ENCODE measurements around the gene ESPNL.

Gene ESPNL

DNA sequence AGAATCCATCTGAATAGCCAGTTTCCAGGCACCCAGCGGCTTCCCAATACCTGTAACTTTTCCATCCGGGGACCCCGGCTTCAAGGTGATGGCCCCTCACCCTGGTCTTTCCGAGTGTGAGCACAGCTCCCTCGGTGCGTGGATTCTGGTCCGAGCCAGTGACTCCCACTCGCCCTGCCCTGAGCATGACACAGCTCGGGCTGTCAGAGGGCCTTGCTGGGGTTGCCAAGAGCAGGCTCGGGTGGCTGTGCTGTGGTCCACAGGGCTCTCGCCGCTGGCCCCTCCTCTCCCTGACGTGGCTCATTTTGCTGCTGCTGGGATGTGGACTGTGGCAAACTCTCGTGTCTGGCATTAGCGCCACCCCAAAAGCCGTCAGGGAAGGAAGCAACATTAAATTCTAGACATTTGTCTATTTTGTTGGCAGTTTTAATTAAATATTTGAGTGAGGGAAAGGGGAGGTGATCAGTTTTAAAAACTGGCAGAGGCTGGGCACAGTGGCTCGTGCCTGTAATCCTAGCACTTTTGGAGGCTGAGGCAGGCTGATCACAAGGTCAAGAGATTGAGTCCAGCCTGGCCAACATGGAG is 5.6 kb upstream of the ESPNL start:
- DNase-seq = peak in 4 of 42 donors; percentile 9 to 28 (median 15)
- intact Hi-C loops (cut with DNase I) = no loop called here

DNA sequence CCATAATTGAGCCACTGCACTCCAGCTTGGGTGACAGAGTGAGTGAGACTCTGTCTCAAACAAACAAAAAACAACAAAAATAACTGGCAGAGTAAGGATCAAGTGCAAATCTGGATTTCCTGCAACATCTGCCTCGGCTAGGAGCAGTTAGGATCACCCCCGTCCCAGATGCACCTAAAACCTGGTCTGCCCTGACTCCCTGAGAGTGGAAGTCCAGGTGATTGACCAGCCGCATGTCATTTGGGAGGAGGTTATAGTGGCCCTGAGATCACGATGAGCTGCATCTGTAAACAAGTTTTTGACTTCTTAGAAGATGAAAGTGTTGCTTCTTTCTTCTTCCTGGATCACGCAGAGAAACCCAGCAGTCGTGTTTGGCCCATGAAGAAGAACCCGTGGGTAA is 5.0 kb upstream of the ESPNL start:
- intact Hi-C loops (cut with DNase I) = no loop called here

DNA sequence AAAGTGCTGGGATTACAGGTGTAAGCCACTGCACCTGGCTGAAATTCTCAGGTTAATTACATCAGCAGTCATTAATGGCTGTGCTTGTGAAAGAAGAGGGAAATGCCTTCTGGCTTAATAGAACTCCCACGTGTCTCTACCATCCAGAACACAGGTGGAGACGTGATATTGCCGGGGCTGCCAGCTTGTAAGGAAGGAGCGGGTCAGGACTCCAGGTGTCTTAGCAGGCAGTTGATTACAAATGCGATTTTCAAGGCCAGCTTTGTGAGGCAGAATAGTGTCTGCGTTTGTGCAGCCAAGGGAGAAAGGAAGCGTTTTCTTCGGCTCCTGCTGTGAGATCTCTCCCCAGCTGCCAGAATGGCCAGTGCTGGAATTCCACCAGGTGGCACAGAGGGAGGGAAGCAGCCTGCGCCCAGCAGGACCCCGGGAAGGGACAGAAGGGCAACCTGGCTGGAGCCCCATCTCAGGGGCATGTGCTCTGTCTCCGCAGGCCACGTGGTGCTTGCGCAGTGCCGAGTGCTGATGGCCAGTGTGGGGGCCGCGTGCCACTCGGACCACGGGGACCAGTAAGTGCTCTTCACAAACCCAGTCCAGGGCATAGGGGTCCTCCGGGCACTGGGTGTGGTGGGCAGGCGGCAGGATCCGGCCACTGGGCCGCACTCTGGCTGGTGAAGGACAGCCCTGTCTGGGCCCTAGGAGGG is 3.7 kb upstream of the ESPNL start:
- intact Hi-C loops (cut with DNase I) = no loop called here
- DNase-seq = peak in 10 of 42 donors; percentile 6 to 34 (median 18)

More for the DNA sequence above, 5.0 kb upstream of the ESPNL start:
- peak in 4 of 42 donors; percentile 1 to 27 (median 10) for DNase-seq

DNA sequence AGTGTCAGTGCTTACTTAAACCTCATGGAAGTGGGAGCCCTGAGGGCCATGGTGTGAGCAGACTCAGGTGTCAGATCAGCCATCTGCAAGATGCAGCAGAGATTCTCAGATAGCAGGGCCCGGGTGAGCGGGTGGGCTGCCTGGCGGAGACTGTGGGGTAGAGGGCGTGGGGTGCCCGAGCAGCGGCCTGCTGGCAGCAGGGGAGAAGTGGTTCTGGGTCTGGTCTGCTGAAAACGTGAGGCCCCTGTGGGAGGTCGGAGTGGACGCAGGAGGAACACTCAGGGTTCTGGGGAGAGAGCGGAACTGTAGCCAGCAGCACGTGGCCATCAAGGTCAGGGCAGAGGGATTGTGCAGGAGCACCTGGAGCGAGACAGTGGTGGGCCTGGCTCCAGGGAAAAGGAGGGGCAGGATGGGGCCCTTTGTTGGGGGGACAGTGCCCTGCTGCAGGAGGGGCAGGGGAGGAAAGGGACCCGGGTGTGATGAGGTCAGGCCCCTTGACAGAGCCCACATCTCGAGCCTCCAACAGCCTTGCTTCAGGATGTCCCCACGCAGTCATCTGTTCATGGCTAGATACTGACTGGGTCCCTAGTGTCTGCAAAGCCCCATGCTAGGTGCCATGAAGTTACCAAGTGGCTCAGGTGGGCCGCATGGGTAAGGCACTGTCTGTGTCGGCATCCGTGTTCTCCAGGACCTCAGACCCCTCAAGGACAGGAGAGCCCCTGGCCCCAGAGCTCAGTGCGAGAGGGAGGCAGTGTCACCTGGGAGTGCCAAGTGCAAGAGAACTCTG is 2.7 kb upstream of the ESPNL start:
- intact Hi-C loops (cut with DNase I) = no loop called here

DNA sequence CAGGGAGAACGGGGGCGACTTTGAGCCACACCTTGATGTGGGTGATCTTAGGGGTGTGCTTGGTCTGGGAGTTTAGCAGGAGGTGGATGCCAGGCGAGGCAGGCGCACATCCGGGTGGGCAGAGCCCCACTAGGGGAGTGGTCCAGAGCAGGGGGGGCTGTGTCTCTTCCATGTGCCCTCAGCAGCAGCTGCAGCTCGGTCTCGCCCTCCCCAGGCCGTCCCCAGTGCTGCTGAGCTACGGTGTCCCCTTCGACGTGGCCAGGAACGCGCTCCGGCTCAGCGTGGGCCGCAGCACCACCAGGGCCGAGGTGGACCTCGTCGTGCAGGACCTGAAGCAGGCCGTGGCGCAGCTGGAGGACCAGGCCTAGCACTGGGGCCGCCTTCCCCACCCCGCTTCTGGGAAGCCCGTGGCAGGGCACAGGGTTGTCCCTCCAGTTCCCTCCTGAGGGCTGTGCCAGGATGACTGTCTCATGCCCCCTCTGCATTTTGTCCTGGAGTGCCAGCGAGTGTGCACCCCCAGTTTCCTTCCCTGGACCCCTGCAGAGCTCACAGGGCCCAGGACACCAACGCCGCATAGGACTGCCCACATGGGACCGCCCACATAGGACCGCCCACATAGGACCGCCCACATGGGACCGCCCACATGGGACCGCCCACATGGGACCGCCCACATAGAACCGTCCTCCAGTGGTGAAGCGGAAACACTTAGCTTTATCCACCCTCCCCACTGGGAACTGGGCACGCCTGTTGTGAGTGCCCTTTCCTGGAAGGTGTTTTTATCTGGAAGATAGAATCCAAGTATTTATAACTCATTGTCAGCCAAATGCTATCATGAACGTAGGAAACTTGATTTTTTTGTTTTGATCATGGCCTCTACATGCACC is 1.9 kb upstream of the ESPNL start:
- intact Hi-C loops (cut with DNase I) = no loop called here
- peak in 25 of 42 donors; percentile 8 to 68 (median 36) for DNase-seq

More for the DNA sequence above, 2.7 kb upstream of the ESPNL start:
- peak in 13 of 42 donors; percentile 0 to 63 (median 18) for DNase-seq

DNA sequence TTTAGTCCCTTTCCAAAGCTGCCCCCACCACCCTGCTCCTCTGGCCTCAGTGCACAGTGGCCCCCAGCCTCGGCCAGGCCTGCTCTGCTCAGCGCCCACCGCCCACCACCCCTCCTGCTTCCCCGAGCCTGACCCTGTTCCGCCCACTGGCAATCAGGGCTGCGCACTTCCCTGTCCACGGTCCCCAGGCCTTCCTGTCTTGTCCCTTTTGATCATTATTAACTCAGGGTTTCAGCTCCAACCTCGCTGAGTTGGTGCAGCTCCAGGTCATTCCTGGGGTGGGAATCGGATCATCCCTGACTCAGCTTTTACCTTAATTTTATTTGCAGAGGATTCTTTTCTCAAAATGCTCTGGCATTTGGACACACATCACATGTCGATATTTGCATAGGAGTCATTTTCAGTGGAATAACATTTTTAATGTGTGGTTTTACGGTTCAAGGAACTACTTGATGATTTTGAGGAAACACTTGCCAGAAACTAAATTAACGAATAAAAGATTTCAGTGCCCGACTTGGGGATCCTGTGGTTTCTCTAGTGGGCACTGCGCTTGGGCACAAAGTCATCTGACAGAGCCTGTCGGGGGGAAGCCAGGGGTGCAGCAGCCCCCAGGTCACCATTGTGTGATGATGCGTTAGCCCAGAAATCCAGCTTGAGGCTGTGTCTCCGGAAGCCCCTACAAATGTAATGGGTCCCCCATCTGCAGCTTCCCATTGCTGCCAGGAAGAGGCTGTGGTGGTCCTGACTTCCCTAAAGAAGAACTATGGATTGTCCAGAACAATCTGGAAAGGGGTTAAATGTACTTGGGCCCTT is 1.0 kb upstream of the ESPNL start:
- intact Hi-C loops (cut with DNase I) = no loop called here
- DNase-seq = peak in 17 of 42 donors; percentile 2 to 40 (median 13)

DNA sequence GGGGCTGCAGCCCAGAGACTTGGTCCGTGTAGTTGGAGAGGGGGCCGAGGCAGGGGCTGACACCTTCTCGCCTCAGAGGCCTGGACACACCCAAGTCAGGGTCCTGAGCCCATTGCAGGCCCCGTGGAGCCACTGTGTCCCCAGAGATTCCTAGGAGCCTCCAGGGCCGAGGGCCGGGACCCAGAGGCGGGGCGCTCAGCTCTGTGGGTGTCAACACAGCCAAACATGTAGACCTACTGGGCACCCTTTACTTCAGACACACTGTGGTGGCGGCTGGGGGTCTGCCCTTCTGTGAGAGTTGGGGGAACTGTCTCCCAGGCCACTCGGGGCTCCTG is 459 bp upstream of the ESPNL start:
- DNase-seq = peak in 17 of 42 donors; percentile 0 to 32 (median 7)
- intact Hi-C loops (cut with DNase I) = no loop called here

DNA sequence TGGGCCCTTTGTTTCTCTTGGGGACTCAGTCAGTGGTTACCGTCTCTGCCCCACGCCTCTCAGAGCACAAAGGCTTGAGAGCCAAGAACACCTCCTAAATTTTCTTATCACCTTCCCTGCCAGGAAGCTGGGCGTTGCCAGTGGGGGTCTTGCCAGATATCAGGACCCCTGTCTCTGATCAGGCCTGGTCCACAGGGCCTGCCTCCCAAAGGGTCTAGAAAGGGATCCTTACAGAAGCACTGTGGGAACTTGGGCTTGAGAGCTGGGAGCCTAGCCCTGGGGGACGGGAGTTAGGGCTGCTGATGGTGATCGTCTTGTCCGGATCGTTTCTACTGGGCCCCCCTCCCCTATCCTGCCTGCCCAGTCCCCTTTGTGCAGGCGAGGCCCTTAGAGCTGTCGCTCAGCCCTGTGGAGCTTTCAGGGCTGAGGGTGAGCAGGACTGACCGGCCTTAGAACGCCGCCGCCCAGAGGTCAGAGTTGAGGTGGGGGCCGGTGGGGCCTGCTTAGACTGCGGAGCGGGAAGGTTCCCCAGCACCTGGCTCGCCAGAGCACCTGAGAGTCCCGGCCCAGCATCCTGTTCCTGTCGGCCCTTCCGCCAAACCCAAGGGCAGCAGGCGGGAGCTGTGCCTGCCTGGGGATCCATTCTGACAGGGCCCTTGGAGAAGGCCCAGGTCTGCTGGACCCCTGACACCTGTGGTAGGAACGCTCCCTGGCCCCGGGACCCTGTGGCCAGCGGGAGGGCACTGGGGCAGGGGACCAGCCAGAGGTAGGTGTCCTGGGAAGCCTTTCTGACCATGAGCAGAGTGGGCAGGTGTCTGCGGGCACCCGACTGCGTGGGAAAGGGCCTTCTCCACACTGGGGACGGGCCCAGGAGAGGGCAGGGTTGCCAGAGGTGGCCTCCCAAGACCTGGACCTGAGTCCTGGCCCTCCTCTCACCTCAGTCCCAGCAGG is 956 bp downstream of the ESPNL start:
- intact Hi-C loops (cut with DNase I) = no loop called here
- DNase-seq = peak in 19 of 42 donors; percentile 2 to 27 (median 9)

DNA sequence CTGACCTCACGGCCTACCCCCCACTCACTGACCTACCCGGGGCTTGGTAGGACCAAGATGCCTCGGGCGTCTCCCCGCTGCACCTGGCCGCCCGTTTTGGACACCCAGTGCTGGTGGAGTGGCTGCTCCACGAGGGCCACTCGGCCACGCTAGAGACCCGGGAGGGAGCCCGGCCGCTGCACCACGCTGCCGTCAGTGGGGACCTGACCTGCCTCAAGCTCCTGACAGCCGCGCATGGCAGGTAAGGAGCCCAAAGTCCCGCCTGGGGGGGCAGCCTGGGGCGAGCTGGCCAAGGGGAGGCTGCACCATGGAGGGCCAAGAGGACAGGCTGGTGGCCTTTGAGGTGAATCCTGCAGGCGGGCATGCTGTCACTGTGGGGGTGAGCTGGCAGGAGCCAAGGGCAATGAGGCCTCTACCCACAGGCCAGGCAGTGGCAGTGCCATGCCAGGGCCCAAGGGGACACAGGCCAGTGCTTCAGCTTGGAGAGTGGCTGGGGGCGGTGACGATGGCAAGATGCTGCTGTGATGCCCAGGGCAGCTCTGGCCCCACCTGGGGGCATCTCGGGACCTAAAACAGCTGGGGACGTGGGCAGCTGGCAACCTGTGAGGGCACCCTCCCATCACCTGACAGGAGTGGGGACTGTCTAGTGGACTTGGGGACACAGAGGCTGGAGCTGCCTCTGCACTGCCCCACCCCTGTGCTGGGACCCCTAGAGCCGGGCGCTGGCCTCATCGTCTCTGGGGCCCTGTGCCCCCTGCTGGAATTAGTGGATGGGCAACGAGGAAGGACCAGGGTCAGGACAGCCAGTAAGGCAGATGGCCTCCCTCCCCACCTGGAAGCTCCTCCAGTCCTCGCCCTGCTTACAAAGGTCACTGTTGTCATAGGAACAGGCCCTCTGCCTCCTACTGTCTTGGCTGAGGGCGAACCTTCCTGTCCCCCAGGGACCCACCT is 2.0 kb downstream of the ESPNL start:
- peak in 19 of 42 donors; percentile 1 to 29 (median 9) for DNase-seq
- intact Hi-C loops (cut with DNase I) = no loop called here

DNA sequence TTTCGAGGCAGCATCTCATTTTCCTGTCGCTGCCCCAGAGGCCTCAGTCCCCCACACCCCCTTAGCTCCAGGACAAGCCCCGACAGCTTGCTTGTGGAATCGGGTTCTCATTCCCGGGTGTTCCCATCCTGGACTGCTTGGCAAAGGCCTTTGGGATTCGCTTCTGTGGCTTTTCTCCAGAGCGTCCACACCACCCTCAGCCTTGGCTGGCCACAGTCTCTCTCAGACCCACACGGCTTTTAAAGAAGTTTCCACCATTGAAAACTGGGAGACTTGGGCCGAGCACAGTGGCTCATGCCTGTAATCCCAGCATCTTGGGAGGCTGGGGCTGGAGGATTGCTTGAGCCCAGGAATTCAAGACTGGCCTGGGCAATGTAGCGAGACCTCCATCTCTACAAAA is 2.7 kb downstream of the ESPNL start:
- peak in 14 of 42 donors; percentile 1 to 34 (median 8) for DNase-seq
- intact Hi-C loops (cut with DNase I) = no loop called here

DNA sequence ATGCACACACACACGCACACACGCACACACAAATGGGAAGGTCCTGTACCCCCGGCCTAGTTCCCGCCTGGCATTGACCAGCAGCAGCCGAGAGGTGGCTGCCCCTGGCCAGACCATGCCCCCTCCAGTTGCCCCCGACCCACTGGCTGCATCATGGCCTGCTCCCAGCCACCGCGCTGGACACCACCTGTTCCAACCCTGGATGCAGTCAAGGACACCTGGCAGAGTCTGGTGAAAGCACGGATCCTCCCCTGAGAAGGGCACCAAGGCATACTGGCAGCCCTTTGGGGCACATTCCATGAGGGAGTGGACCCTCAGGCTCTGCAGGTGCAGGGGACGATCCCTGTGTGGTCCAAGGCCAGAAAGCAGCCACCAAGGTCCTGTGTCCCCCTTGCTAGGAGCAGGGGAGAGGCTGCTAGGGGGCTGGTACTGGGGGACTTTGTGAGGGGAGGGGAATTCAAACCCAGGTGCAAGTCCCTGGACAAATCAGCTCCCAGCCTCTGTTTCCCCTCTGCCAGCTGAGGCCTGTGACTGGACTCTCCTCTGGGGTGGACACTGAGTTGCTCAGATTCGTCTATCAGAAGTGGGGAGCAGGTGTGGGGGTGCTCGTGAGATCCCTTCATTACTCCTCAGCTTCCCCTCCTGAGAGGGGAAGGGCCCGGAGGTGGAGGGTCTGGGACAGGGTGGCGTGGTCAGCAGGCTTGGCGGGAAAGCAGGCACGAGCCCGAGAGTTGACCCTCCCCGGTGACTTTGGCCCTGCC is 3.5 kb downstream of the ESPNL start:
- peak in 14 of 42 donors; percentile 2 to 24 (median 12) for DNase-seq
- intact Hi-C loops (cut with DNase I) = no loop called here

DNA sequence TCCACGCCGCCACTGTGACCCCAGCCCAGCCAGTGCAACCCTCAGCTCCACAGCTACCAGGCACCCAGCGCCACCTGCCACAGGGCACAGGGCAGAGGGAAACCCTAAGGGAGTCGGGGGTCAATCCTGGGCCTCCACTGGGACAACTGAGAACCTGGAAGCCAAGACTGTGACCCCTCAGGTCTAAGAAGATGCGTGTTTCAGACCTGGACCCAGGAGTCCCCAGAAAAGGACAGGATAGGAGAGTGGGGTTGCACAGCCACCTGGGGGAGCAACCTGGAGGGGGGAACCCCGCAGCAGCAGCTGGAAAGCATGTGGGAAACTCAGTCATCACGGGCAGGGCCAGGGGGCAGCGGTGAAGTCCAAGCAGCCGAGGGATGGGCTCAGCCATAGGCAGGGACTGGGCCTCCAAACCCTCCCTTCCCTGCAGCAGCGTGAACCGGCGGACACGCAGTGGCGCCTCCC is 4.1 kb downstream of the ESPNL start:
- peak in 13 of 42 donors; percentile 0 to 30 (median 9) for DNase-seq
- intact Hi-C loops (cut with DNase I) = no loop called here

DNA sequence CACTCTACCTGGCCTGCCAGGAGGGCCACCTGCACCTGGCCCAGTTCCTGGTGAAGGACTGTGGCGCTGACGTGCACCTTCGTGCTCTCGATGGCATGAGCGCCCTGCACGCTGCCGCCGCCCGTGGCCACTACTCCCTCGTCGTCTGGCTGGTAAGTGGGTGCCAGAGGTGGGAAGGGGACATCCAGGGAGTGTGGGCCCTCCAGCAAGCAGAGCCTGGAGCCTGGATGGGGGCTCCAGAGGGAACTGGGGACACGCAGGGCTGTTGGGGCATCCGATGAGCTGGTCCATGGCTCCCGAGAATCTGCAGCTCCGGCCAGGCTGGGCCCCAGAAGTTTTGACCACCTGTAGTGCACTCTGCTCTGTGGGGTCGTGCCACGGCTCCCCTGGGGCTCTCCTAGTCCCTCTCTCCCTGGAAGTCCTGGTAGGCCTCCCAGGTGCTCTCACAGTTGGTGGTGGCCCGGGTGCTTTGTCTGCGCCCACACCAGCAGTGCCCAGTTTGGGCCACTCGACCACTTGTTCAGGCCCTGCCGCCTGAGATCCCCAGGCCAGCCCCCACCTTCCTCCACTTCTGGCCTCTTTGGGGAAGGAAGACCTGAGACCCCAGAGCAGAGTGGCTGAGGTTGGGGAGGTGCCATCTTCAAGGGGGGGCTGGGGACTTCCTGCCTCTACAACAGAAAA is 4.7 kb downstream of the ESPNL start:
- DNase-seq = peak in 15 of 42 donors; percentile 1 to 32 (median 10)
- intact Hi-C loops (cut with DNase I) = no loop called here

DNA sequence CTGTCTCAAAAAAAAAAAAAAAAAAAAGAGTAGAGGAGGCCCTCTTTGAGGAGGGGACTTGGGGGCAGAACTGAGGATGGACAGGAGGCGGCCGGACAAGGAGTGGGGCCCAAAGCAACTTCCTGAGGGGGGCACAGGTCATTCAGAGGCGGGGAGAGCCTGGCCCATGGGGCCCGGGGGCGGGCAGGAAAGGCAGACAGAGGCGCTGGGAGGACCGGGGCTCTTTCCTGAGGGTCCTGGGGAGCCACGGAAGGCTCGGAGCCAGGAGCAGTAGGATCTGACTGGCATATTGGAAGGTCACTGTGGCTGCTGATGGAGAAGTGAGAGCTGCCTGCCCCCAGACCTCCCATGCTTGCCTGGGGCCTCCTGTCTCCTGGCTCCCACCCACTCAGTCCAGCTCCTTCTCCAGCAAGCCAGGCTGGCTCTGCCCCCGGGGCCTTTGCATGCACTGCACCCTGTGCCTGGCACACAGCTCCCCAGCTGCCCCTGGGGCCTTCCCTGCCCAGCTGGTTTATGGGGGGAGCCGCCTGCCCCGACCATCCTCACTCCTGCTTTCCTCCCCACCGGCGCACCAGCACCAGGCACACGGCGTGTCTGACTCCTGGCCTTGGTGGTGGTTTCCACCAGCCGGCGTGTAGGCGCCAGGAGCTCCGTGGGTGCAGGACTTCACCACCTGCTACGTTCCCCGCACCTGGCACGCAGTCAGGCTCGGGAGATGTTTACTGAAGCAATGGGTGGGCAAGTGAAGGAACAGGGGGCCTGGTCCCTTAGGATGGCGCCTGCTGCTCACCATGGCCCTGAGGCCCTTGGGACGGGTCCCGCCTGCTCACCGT is 5.6 kb downstream of the ESPNL start:
- peak in 10 of 42 donors; percentile 2 to 26 (median 9) for DNase-seq
- intact Hi-C loops (cut with DNase I) = no loop called here
